ENCODE data around the gene VPS26A.

DNA sequence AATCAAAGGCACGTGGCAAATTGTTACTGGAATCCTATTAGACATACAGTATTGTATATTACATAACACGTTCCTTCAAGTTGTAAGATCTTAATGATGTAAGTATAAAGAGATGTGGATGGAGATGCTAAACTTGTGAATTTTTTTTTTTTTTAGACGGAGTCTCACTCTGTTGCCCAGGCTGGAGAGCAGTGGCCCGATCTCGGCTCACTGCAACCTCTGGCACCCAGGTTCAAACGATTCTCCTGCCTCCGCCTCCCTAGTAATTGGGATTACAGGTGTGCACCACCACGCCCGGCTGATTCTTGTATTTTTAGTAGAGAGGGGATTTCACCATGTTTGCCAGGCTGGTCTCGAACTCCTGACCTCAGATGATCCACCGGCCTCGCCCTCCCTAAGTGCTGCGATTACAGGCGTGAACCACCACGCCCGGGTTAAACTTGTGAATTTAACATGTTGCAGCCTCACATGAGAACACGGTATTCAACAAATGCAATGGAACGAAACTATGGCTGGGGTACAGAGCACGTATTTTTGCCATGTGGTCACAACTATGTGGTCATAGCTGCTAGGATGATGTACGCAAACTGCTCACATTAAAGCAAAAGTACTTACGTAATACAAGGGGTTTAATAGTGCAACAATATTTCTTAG lies 55.2 kb downstream of the VPS26A start:
- TF ChIP-seq, protein P1, sequence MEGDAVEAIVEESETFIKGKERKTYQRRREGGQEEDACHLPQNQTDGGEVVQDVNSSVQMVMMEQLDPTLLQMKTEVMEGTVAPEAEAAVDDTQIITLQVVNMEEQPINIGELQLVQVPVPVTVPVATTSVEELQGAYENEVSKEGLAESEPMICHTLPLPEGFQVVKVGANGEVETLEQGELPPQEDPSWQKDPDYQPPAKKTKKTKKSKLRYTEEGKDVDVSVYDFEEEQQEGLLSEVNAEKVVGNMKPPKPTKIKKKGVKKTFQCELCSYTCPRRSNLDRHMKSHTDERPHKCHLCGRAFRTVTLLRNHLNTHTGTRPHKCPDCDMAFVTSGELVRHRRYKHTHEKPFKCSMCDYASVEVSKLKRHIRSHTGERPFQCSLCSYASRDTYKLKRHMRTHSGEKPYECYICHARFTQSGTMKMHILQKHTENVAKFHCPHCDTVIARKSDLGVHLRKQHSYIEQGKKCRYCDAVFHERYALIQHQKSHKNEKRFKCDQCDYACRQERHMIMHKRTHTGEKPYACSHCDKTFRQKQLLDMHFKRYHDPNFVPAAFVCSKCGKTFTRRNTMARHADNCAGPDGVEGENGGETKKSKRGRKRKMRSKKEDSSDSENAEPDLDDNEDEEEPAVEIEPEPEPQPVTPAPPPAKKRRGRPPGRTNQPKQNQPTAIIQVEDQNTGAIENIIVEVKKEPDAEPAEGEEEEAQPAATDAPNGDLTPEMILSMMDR (conservative IDR thresholded peaks at IDR 0.05): no peak
- no peak for TF ChIP-seq EZH2 (IDR thresholded peaks at IDR 0.05; ENCODE audit: low read depth)
